GM18951 (cell line): ENCODE data around the gene FDX1.

Experiments
- POLR2A ChIP-seq: IDR thresholded peaks from 4 replicates; pipeline ENCODE4 v1.6.1; 2011; ENCODE audit warnings: mild to moderate bottlenecking; ENCODE audit not compliant: insufficient read length, insufficient read depth; ENCODE audit errors: extremely low read depth
- in situ Hi-C: fragments of 300-500 bp; cut with MboI; formaldehyde crosslinking; loops from one replicate; pipeline ENCODE4 v1.12.0; 2022; ENCODE audit warnings: low sequenced_read_pairs, mixed read lengths, inconsistent platforms; ENCODE audit not compliant: unreplicated experiment

FDX1 gene

GRCh38 chr11:110481523-110481922 is 51.8 kb downstream of the FDX1 start:
- in situ Hi-C loops = no loop called here
- no peak for TF ChIP-seq POLR2A

DNA sequence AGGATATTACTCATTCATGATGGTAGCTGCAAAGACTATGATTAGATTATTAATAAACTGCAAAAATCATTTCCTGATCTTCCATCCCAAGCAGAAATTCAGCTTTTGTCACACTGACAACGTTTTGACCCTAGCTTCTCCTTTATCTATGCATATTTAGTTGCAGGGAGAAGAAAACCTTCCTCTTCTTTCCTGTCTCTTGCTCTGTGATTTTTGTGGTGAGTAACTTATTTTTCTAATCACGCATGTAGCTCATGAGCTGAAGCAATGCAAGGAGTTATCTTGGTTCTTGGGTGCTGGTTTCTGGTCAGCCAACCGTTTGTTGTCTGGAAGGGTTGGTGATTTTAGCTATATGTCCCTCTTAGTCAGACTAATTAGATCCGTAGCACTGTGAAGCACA is 56.4 kb downstream of the FDX1 start:
- in situ Hi-C loops = no loop called here
- no peak for TF ChIP-seq POLR2A

GRCh38 chr11:110488446-110488845 is 58.7 kb downstream of the FDX1 start:
- in situ Hi-C loops = no loop called here
- TF ChIP-seq POLR2A = no peak

GRCh38 chr11:110490886-110491285 is 61.1 kb downstream of the FDX1 start:
- no peak for TF ChIP-seq POLR2A
- in situ Hi-C loops = no loop called here

DNA sequence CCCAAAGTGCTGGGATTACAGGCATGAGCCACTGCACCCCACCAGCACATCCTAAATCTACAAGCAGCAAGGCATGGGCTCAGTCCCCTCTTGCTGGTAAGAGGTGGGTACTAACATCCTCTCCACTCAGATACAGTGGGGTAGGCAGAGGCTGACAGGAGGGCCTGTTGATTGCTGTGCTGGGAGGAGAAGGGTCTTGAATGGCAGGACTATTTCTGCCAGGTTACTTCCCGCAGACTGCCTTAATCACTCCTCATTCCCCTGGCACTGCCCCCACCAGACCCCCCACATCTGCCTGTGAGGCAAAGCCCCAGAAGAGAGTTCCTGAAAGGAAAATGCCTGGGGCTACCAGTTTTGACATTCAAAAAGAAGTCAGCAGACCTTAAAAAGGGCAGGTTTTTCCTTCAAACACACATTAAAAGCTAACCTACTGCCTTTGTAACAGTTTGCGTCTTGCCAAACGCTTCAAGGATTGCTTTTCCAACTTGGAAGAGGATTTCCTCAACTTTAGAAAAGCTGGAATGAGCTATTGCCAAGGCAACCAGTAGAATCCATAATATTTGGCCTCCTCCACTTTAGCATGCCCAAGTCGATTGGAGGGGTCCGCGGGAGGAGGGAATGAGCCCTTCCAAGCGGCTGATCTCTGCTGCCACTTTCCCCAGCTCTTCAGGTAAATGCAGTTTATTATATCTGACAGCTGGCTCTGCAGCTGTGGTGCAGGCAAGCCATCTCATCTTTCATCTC is 62.0 kb downstream of the FDX1 start:
- in situ Hi-C loops = no loop called here
- TF ChIP-seq POLR2A = no peak

DNA sequence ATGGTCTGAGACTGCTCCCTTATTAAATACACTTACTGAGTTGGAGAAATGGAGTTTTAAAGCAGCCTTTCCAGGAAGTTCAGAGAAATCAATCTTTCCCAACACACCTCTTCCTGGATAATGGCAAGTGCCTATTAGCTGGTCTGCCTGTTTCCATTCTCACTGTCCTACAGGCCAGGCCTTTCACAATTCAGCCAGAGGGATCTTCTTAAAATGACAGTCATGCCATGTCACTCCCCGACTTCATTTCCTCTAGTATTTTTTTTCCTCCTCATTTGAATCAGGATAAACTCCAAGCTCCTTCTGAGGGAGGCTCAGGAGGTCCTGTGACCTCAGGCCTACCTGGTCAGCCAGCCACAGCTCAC is 62.6 kb downstream of the FDX1 start:
- no peak for TF ChIP-seq POLR2A
- in situ Hi-C loops = no loop called here

GRCh38 chr11:110493346-110493745 is 63.6 kb downstream of the FDX1 start:
- TF ChIP-seq POLR2A = no peak
- in situ Hi-C loops = no loop called here

- in situ Hi-C loops = no loop called here
- no peak for TF ChIP-seq POLR2A
Measured at GRCh38 chr11:110497231-110497978, 67.7 kb downstream of the FDX1 start.

DNA sequence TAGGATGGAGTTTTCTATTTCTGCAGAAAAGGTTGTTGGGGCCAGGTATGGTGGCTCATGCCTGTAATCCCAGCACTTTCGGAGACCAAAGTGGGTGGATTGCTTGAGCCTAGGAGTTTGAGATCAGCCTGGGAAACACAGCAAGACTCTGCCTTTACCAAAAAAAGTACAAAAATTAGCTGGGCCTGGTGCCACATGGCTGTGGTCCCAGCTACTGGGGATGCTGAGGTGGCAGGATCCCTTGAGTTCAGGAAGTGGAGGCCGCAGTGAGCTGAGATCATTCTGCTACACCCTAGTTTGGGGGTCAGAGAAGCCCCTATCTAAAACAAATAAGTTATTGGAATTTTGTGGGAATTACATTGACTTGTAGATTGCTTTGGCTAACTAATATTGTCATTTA is 71.7 kb downstream of the FDX1 start:
- no peak for TF ChIP-seq POLR2A
- in situ Hi-C loops = no loop called here

GRCh38 chr11:110505528-110506284 is 76.0 kb downstream of the FDX1 start:
- in situ Hi-C loops = no loop called here
- TF ChIP-seq POLR2A = no peak

- no peak for TF ChIP-seq POLR2A
- in situ Hi-C loops = no loop called here
Measured at GRCh38 chr11:110507328-110507727, 77.6 kb downstream of the FDX1 start.

DNA sequence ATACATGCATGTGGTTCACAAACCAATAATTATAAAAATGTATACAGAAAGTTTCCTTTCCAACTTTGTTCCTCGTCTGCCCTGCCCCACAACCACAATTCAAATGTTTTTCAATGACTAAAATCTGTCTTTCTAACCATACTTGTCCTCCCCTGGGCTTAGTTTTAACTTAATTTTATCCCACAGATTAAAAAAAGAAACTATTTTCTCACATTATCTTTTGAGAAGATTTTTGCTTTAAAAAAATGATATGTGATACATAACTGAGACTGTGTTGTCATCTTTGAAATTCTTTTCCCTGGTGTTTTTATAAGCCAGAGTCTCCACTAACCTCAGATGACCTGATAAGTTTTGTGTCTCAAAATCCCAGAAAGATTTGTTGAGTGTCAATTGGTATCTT is 79.0 kb downstream of the FDX1 start:
- no peak for TF ChIP-seq POLR2A

DNA sequence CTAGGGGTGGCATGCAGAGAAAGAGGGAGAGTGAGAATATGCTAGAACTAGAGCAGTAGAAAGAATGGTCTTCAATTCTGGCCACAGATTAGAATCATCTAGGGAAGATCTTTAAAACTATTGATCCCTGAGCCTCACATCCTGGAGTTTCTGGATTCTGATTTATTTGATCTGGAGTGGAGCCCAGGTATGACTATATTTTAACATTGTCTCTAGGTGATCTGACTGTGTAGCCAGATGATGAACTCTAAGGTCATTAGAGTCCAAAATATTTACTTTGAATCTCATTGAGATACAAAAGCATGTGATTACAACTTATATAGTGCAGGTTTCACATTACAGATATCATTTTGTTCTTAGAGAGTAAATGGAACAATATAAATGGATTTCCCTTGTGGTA is 79.7 kb downstream of the FDX1 start:
- in situ Hi-C loops = no loop called here
- TF ChIP-seq POLR2A = no peak

More for the DNA sequence above, 79.0 kb downstream of the FDX1 start:
- in situ Hi-C loops = no loop called here
